IMR-90 (cell line): ENCODE data around the gene LINC00305.

ENCODE experiments used
- RAD21 ChIP-seq: IDR thresholded peaks from 2 replicates; pipeline ENCODE4 v1.6.1; 2012; ENCODE audit warnings: low read length, improper control_type of control experiment
- TF ChIP-seq, protein P1 (sequence below): conservative IDR thresholded peaks from 2 replicates; pipeline ENCODE4 v1.5.1; 2012; ENCODE audit warnings: mild to moderate bottlenecking, low read depth, low read length, improper control_type of control experiment
- TF ChIP-seq, protein P2 (sequence below): fragments of 150-350 bp; IDR thresholded peaks from 2 replicates; pipeline ENCODE4 v1.6.1; 2017; ENCODE audit warnings: mild to moderate bottlenecking, antibody characterized with exemption, low read length, low read depth

DNA sequence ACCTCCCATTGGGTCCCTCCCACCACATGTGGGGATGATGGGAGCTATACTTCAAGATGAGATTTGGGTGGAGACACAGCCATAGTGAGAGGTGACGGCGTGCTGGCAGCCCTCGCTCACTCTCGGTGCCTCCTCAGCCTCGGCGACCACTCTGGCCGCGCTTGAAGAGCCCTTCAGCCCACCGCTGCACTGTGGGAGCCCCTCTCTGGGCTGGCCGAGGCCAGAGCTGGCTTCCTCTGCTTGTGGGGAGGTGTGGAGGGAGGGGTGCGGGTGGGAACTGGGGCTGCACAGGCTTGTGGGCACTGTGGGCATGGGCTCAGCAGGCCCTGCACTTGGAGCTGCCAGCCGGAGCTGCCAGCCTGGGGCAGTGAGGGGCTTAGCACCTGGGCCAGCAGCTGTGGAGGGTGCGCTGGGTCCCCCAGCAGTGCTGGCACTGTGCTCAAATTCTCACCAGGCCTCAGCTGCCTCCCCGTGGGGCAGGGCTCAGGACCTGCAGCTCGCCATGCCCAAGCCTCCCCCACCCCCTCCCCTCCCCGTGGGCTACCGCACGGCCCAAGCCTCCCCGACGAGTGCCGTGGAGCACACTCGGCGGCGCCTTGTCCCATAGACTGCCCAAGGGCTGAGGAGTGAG, 106.0 kb downstream of the LINC00305 start:
- TF ChIP-seq, protein P1, sequence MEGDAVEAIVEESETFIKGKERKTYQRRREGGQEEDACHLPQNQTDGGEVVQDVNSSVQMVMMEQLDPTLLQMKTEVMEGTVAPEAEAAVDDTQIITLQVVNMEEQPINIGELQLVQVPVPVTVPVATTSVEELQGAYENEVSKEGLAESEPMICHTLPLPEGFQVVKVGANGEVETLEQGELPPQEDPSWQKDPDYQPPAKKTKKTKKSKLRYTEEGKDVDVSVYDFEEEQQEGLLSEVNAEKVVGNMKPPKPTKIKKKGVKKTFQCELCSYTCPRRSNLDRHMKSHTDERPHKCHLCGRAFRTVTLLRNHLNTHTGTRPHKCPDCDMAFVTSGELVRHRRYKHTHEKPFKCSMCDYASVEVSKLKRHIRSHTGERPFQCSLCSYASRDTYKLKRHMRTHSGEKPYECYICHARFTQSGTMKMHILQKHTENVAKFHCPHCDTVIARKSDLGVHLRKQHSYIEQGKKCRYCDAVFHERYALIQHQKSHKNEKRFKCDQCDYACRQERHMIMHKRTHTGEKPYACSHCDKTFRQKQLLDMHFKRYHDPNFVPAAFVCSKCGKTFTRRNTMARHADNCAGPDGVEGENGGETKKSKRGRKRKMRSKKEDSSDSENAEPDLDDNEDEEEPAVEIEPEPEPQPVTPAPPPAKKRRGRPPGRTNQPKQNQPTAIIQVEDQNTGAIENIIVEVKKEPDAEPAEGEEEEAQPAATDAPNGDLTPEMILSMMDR, result no peak
- TF ChIP-seq, protein P2, sequence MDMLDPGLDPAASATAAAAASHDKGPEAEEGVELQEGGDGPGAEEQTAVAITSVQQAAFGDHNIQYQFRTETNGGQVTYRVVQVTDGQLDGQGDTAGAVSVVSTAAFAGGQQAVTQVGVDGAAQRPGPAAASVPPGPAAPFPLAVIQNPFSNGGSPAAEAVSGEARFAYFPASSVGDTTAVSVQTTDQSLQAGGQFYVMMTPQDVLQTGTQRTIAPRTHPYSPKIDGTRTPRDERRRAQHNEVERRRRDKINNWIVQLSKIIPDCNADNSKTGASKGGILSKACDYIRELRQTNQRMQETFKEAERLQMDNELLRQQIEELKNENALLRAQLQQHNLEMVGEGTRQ, result no peak
- no peak for TF ChIP-seq RAD21
